WERI-Rb-1 (cell line): Measurements from ENCODE around the gene GNA12.

Experiments
- DNase-seq: peaks from one replicate; pipeline ENCODE4 v3.0.0-alpha.2; 2020
- H3K27ac ChIP-seq: fragments of 250-450 bp; sonication (Bioruptor Pico); 2 replicates; pipeline ENCODE4 v1.5.1; 2020; ENCODE audit warnings: mild to moderate bottlenecking, moderate library complexity
- H3K27me3 ChIP-seq: fragments of 250-450 bp; sonication (Bioruptor Pico); 2 replicates; pipeline ENCODE4 v1.5.1; 2021; ENCODE audit warnings: mild to moderate bottlenecking, low read depth, moderate library complexity; ENCODE audit not compliant: insufficient read depth, severe bottlenecking
- H3K36me3 ChIP-seq: fragments of 250-450 bp; sonication (Bioruptor Pico); 2 replicates; pipeline ENCODE4 v1.5.1; 2020; ENCODE audit warnings: mild to moderate bottlenecking, moderate library complexity
- H3K4me3 ChIP-seq: 2 replicates; pipeline ENCODE4 v1.5.1; 2011; ENCODE audit warnings: low read depth, mild to moderate bottlenecking, control low read depth, low read length
- H3K9me3 ChIP-seq: fragments of 250-450 bp; sonication (Bioruptor Pico); 2 replicates; pipeline ENCODE4 v1.5.1; 2021; ENCODE audit warnings: mild to moderate bottlenecking, moderate library complexity; ENCODE audit not compliant: severe bottlenecking
- CTCF ChIP-seq: IDR thresholded peaks from 2 replicates; pipeline ENCODE4 v1.5.1; 2011; ENCODE audit warnings: low read depth, mild to moderate bottlenecking, control low read depth, inconsistent platforms, low read length

The GNA12 gene

GRCh38 chr7:2841907-2842306, 2.2 kb downstream of the GNA12 start:
- Histone ChIP-seq H3K4me3 (no peak overlapping the region), H3K9me3 (peaks cover 4% of the 10 kb centered on the region), H3K27me3 (no peaks in the 10 kb centered on the region), H3K27ac (no peak overlapping the region), H3K36me3 (peaks cover 21% of the 10 kb centered on the region)
- TF ChIP-seq CTCF = no peak
- DNase-seq = no peak

- peaks cover 25% of the 10 kb centered on the region for H3K36me3 ChIP-seq
- DNase-seq = no peak
- H3K9me3 ChIP-seq = peaks cover 4% of the 10 kb centered on the region
- no peak overlapping the region for H3K4me3 ChIP-seq
- no peak overlapping the region for H3K27ac ChIP-seq
- H3K27me3 ChIP-seq = no peaks in the 10 kb centered on the region
- TF ChIP-seq CTCF = no peak
Measured at GRCh38 chr7:2840458-2840857, 3.6 kb downstream of the GNA12 start.

- no peak overlapping the region for H3K27ac ChIP-seq
- H3K4me3 ChIP-seq = no peak overlapping the region
- TF ChIP-seq CTCF = no peak
- H3K36me3 ChIP-seq = peaks cover 34% of the 10 kb centered on the region
- no peaks in the 10 kb centered on the region for H3K9me3 ChIP-seq
- DNase-seq = no peak
- H3K27me3 ChIP-seq = no peaks in the 10 kb centered on the region
Measured at GRCh38 chr7:2838873-2839578, 5.1 kb downstream of the GNA12 start.

GRCh38 chr7:2838451-2838850, 5.7 kb downstream of the GNA12 start:
- H3K9me3 ChIP-seq = no peaks in the 10 kb centered on the region
- no peak for TF ChIP-seq CTCF
- H3K36me3 ChIP-seq = peaks cover 34% of the 10 kb centered on the region
- H3K4me3 ChIP-seq = no peak overlapping the region
- H3K27ac ChIP-seq = no peak overlapping the region
- no peak for DNase-seq
- H3K27me3 ChIP-seq = no peaks in the 10 kb centered on the region

- no peak for TF ChIP-seq CTCF
- Histone ChIP-seq H3K36me3 (peaks cover 30% of the 10 kb centered on the region), H3K27ac (no peak overlapping the region), H3K9me3 (no peaks in the 10 kb centered on the region), H3K27me3 (no peaks in the 10 kb centered on the region), H3K4me3 (no peak overlapping the region)
- no peak for DNase-seq
Measured at GRCh38 chr7:2837496-2837895, 6.6 kb downstream of the GNA12 start.
